Hepatocyte (in vitro differentiated cells): ENCODE measurements around the gene RDH16. TPM values are rescaled to one million over a fixed set of nuclear protein-coding genes. Genes with fewer than 3 reads are reported as not detected.

ENCODE experiments used
- DNase-seq: peaks from one replicate; pipeline ENCODE4 v3.0.0-alpha.2; 2016; ENCODE audit warnings: low spot score
- H2AFZ ChIP-seq: fragments of 200-600 bp; sonication (generic); 2 replicates; pipeline ENCODE4 v1.6.0; 2016; ENCODE audit warnings: antibody characterized with exemption, mild to moderate bottlenecking
- H3K27ac ChIP-seq: fragments of 200-600 bp; sonication (generic); 2 replicates; pipeline ENCODE4 v1.5.1; 2016; ENCODE audit warnings: mild to moderate bottlenecking
- H3K27me3 ChIP-seq: fragments of 200-600 bp; sonication (generic); 2 replicates; pipeline ENCODE4 v1.6.1; 2016
- H3K36me3 ChIP-seq: fragments of 200-600 bp; sonication (generic); replicated peaks from 2 replicates; pipeline ENCODE4 v1.5.1; 2016; ENCODE audit warnings: low read depth; ENCODE audit not compliant: insufficient read depth
- H3K4me1 ChIP-seq: fragments of 200-600 bp; sonication (generic); 2 replicates; pipeline ENCODE4 v1.5.1; 2016; ENCODE audit warnings: mild to moderate bottlenecking, moderate library complexity; ENCODE audit not compliant: insufficient read depth
- H3K4me2 ChIP-seq: fragments of 200-600 bp; sonication (generic); 2 replicates; pipeline ENCODE4 v1.6.0; 2016
- H3K4me3 ChIP-seq: fragments of 200-600 bp; sonication (generic); 2 replicates; pipeline ENCODE4 v1.5.1; 2016; ENCODE audit warnings: mild to moderate bottlenecking
- H3K79me2 ChIP-seq: fragments of 200-600 bp; sonication (generic); 2 replicates; pipeline ENCODE4 v1.6.0; 2017; ENCODE audit warnings: mild to moderate bottlenecking
- H3K9me2 ChIP-seq: fragments of 200-600 bp; sonication (generic); replicated peaks from 2 replicates; pipeline ENCODE4 v1.6.0; 2017; ENCODE audit warnings: mild to moderate bottlenecking; ENCODE audit not compliant: insufficient read depth
- H3K9me3 ChIP-seq: fragments of 200-600 bp; sonication (generic); 2 replicates; pipeline ENCODE4 v1.5.1; 2016; ENCODE audit warnings: low read depth, mild to moderate bottlenecking
- H4K20me1 ChIP-seq: fragments of 200-600 bp; sonication (generic); 2 replicates; pipeline ENCODE4 v1.6.0; 2016; ENCODE audit warnings: mild to moderate bottlenecking; ENCODE audit not compliant: insufficient read depth, poor library complexity, severe bottlenecking
- CTCF ChIP-seq: fragments of 200-600 bp; sonication (generic); IDR thresholded peaks from 2 replicates; pipeline ENCODE4 v1.5.1; 2016; ENCODE audit warnings: antibody characterized with exemption, mild to moderate bottlenecking; ENCODE audit not compliant: poor library complexity
- EZH2 ChIP-seq: fragments of 200-600 bp; sonication (generic); IDR thresholded peaks from 2 replicates; pipeline ENCODE4 v1.6.1; 2016; ENCODE audit warnings: antibody characterized with exemption, mild to moderate bottlenecking, borderline replicate concordance
- EZH2phosphoT487 ChIP-seq: fragments of 200-600 bp; sonication (generic); IDR thresholded peaks from one replicate; pipeline ENCODE4 v1.6.1; 2018; ENCODE audit warnings: antibody characterized with exemption, mild to moderate bottlenecking, low read depth, moderate library complexity; ENCODE audit not compliant: unreplicated experiment, severe bottlenecking
- WGBS: methylation state at CpG from one replicate; pipeline ENCODE4 v1.1.6; 2016; ENCODE audit warnings: low lambda C conversion rate; ENCODE audit errors: missing lambda C conversion rate; 5-methylcytosine and 5-hydroxymethylcytosine counted together
- polyA plus RNA-seq: library from polyadenylated mRNA; unstranded; fragments of >200 nt; fragmentation: Nextera tagmentation; extraction: Ambion mirVana; gene quantifications from 2 replicates; pipeline ENCODE4 v1.2.1, GENCODE V29; 2016
- total RNA-seq: library from RNA; depleted of rRNA; stranded (reverse); fragments of >200 nt; gene quantifications from 2 replicates; pipeline ENCODE4 v1.2.3, GENCODE V29; 2014

The RDH16 gene
- total and polyA plus RNA-seq, 2 experiments from 2014 or later = 0.64 to 1.7 TPM

GRCh38 chr12:56953314-56953713, 4.1 kb downstream of the RDH16 start:
- DNase-seq = no peak
- Histone ChIP-seq H3K79me2 (no peaks in the 10 kb centered on the region), H3K36me3 (no peaks in the 10 kb centered on the region), H3K4me2 (no peak overlapping the region), H3K9me2 (no peaks in the 10 kb centered on the region), H2AFZ (no peak overlapping the region), H3K4me1 (peaks cover 9% of the 10 kb centered on the region), H3K4me3 (no peak overlapping the region), H3K27ac (no peak overlapping the region), H3K27me3 (no peaks in the 10 kb centered on the region), H3K9me3 (no peaks in the 10 kb centered on the region), H4K20me1 (no peaks in the 10 kb centered on the region)
- no peak for TF ChIP-seq CTCF
- TF ChIP-seq EZH2phosphoT487 = no peak
- no peak for TF ChIP-seq EZH2
- WGBS = 42% methylated on average over 1 of the region's 1 CpG

GRCh38 chr12:56951582-56952339, 5.6 kb downstream of the RDH16 start:
- 90% methylated on average over 11 of the region's 11 CpGs for WGBS
- H3K9me2 ChIP-seq = no peaks in the 10 kb centered on the region
- DNase-seq = no peak
- no peaks in the 10 kb centered on the region for H3K9me3 ChIP-seq
- no peak overlapping the region for H2AFZ ChIP-seq
- no peaks in the 10 kb centered on the region for H3K27me3 ChIP-seq
- H3K27ac ChIP-seq = no peak overlapping the region
- H3K79me2 ChIP-seq = no peaks in the 10 kb centered on the region
- TF ChIP-seq CTCF = no peak
- no peaks in the 10 kb centered on the region for H3K36me3 ChIP-seq
- no peaks in the 10 kb centered on the region for H4K20me1 ChIP-seq
- no peaks in the 10 kb centered on the region for H3K4me1 ChIP-seq
- H3K4me2 ChIP-seq = no peak overlapping the region
- H3K4me3 ChIP-seq = no peak overlapping the region

GRCh38 chr12:56948881-56949280, 8.5 kb downstream of the RDH16 start:
- Histone ChIP-seq H3K4me2 (no peak overlapping the region), H4K20me1 (no peaks in the 10 kb centered on the region), H3K4me1 (no peaks in the 10 kb centered on the region), H3K27ac (no peak overlapping the region), H3K79me2 (no peaks in the 10 kb centered on the region), H3K9me2 (no peaks in the 10 kb centered on the region), H2AFZ (no peak overlapping the region), H3K4me3 (no peak overlapping the region), H3K36me3 (no peaks in the 10 kb centered on the region), H3K9me3 (peaks cover 1% of the 10 kb centered on the region), H3K27me3 (no peaks in the 10 kb centered on the region)
- WGBS = 93% methylated on average over 2 of the region's 2 CpGs
- DNase-seq = no peak
- no peak for TF ChIP-seq CTCF
- no peak for TF ChIP-seq EZH2phosphoT487
- TF ChIP-seq EZH2 = no peak

GRCh38 chr12:56948457-56948777, 9.0 kb downstream of the RDH16 start:
- no peak overlapping the region for H3K4me3 ChIP-seq
- H3K4me1 ChIP-seq = no peaks in the 10 kb centered on the region
- H3K27ac ChIP-seq = no peak overlapping the region
- H2AFZ ChIP-seq = no peak overlapping the region
- no peaks in the 10 kb centered on the region for H4K20me1 ChIP-seq
- no peaks in the 10 kb centered on the region for H3K79me2 ChIP-seq
- H3K27me3 ChIP-seq = no peaks in the 10 kb centered on the region
- peaks cover 3% of the 10 kb centered on the region for H3K9me3 ChIP-seq
- no peak overlapping the region for H3K4me2 ChIP-seq
- TF ChIP-seq CTCF = no peak
- TF ChIP-seq EZH2 = no peak
- no peak for TF ChIP-seq EZH2phosphoT487
- DNase-seq = no peak
- no peaks in the 10 kb centered on the region for H3K9me2 ChIP-seq
- H3K36me3 ChIP-seq = no peaks in the 10 kb centered on the region
